Cardiac muscle cell (in vitro differentiated cells and primary cell): ENCODE data around the gene NFASC. TPM values are rescaled to one million over a fixed set of nuclear protein-coding genes. Genes with fewer than 3 reads are reported as not detected.

ENCODE experiments used
- DNase-seq, 2 donors: peaks; one replicate each; pipeline versions ENCODE4 v3.0.0 to v3.0.0-alpha.2; 2010 to 2017; ENCODE audit warnings: low read depth in 1 of 2, low spot score in 1 of 2
- H3K27ac ChIP-seq: fragments of 200-600 bp; sonication (generic); 2 replicates; pipeline ENCODE4 v1.5.1; 2016
- H3K27me3 ChIP-seq: fragments of 200-600 bp; sonication (generic); 2 replicates; pipeline ENCODE4 v1.6.0; 2016; ENCODE audit warnings: control low read depth
- H3K36me3 ChIP-seq: fragments of 200-600 bp; sonication (generic); 2 replicates; pipeline ENCODE4 v1.5.1; 2016; ENCODE audit warnings: control low read depth
- H3K4me1 ChIP-seq: fragments of 200-600 bp; sonication (generic); 2 replicates; pipeline ENCODE4 v1.8.1; 2017; ENCODE audit warnings: low read depth, mild to moderate bottlenecking, mixed run types
- H3K4me3 ChIP-seq: fragments of 200-600 bp; sonication (generic); 2 replicates; pipeline ENCODE4 v1.5.1; 2016; ENCODE audit warnings: mild to moderate bottlenecking
- H3K9me3 ChIP-seq: fragments of 200-600 bp; sonication (generic); 2 replicates; pipeline ENCODE4 v1.5.1; 2017; ENCODE audit warnings: low read depth, mild to moderate bottlenecking, control low read depth
- polyA plus RNA-seq: library from polyadenylated mRNA; unstranded; fragments of >200 nt; fragmentation: Nextera tagmentation; extraction: Ambion mirVana; gene quantifications from 2 replicates; pipeline ENCODE4 v1.2.1, GENCODE V29; 2016
- total RNA-seq: library from RNA; depleted of rRNA; stranded (reverse); fragments of >200 nt; gene quantifications from 2 replicates; pipeline ENCODE4 v1.2.3, GENCODE V29; 2016
- TF ChIP-seq, protein P1 (sequence below): IDR thresholded peaks from 2 replicates; pipeline ENCODE4 v1.5.1; 2012; ENCODE audit warnings: low read depth, mild to moderate bottlenecking, low read length

The NFASC gene
- total and polyA plus RNA-seq, 2 experiments from 2014 or later: 0.63 TPM; not detected in 1

DNA sequence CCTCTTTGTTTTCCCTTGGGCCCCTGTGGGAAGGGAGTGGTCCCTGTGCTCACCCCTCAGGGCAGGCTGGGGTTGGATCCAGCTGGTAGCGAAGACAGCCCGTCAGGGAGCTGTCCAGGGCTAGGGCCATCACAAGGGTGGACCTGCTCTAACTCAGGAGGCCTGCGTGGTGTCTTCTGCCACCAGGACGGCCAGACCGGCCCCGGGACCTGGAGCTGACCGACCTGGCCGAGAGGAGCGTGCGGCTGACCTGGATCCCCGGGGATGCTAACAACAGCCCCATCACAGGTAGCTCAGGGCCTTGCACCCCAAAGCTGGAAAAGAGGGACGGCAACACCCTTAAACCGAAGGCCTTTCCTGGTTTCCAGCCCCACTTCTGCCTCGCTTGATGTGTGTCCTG, 108.1 kb downstream of the NFASC start:
- no peaks in the 10 kb centered on the region for H3K36me3 ChIP-seq
- TF ChIP-seq, protein P1, sequence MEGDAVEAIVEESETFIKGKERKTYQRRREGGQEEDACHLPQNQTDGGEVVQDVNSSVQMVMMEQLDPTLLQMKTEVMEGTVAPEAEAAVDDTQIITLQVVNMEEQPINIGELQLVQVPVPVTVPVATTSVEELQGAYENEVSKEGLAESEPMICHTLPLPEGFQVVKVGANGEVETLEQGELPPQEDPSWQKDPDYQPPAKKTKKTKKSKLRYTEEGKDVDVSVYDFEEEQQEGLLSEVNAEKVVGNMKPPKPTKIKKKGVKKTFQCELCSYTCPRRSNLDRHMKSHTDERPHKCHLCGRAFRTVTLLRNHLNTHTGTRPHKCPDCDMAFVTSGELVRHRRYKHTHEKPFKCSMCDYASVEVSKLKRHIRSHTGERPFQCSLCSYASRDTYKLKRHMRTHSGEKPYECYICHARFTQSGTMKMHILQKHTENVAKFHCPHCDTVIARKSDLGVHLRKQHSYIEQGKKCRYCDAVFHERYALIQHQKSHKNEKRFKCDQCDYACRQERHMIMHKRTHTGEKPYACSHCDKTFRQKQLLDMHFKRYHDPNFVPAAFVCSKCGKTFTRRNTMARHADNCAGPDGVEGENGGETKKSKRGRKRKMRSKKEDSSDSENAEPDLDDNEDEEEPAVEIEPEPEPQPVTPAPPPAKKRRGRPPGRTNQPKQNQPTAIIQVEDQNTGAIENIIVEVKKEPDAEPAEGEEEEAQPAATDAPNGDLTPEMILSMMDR: no peak
- no peaks in the 10 kb centered on the region for H3K4me1 ChIP-seq
- peaks cover 9% of the 10 kb centered on the region for H3K27me3 ChIP-seq
- H3K9me3 ChIP-seq: no peaks in the 10 kb centered on the region
- H3K27ac ChIP-seq: no peak overlapping the region
- no peak overlapping the region for H3K4me3 ChIP-seq
- no peak for DNase-seq

DNA sequence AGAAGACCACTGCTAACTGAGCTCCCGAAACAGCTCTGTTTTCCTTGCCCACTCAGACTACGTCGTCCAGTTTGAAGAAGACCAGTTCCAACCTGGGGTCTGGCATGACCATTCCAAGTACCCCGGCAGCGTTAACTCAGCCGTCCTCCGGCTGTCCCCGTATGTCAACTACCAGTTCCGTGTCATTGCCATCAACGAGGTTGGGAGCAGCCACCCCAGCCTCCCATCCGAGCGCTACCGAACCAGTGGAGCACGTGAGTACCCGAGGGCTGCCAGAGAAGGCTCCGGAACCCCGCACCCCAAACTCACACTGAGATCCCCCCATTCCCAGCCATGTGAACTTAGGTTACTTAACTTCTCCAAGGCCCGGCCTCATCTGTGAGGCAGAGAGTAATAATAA, 108.6 kb downstream of the NFASC start:
- peaks cover 6% of the 10 kb centered on the region for H3K27me3 ChIP-seq
- no peaks in the 10 kb centered on the region for H3K36me3 ChIP-seq
- H3K27ac ChIP-seq: no peak overlapping the region
- DNase-seq: no peak
- no peaks in the 10 kb centered on the region for H3K4me1 ChIP-seq
- no peak overlapping the region for H3K4me3 ChIP-seq
- H3K9me3 ChIP-seq: no peaks in the 10 kb centered on the region
- TF ChIP-seq, protein P1: no peak

DNA sequence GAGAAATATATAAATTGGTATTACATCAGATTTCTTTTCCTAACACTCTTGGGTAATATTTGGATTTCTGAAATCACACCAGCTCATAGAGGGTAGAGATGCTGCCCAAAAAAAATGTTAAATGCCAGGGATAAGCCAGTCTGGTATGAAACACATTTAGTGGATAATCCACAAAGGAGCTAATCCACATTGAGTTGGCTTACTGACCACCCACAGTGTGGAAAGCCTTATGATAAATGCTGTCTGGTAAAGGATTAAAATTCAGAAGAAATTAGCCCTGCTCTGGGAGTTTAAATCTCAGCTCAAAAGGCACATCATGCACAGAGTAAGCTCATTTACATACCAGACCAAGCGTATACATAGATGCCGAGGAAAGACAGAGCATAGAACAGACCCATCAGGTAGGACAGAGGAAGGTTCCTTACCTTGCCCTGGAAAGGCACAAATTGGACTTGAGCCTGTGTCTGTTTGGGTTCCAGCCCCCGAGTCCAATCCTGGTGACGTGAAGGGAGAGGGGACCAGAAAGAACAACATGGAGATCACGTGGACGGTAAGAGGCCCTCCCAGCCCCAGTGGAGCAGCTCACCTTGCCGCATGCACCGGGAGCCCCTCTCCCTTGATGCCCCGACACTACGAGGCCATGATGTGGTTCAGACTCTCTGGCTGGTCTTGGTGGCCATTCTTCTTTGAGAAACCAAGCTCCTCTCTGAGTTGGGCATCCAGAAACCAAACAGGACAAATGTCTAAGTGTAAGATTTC, 109.4 kb downstream of the NFASC start:
- Histone ChIP-seq H3K27ac (no peak overlapping the region), H3K4me1 (no peaks in the 10 kb centered on the region), H3K9me3 (no peaks in the 10 kb centered on the region), H3K36me3 (no peaks in the 10 kb centered on the region), H3K27me3 (peaks cover 6% of the 10 kb centered on the region), H3K4me3 (no peak overlapping the region)
- no peak for DNase-seq
- TF ChIP-seq, protein P1: no peak

DNA sequence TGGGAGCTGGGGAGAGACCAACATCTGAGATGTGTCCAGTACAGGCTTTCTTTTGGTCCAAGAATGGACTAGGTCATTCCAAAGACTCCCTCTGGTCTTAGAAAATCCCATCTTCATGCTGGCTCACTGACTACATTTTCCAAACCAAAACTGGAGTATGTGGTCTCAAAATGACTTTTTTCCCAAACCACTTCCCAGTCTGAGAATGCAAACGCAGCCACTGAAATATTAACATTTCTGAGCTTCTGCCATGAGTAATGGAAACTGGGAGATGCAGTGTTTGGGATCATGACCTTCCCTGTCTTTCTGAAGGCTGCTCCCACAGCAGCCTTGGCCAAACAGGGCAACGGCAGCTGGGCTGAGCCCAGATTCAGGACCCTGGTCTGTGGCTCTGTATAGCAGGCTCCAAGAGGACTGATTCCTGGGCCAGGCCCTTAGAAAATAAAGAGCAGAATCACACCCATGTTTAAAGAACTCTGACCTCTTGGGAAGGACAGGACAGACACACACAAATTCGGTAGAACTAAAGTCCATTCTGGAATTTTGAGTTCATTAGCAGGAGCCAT, 110.3 kb downstream of the NFASC start:
- TF ChIP-seq, protein P1: no peak
- Histone ChIP-seq H3K36me3 (no peaks in the 10 kb centered on the region), H3K9me3 (no peaks in the 10 kb centered on the region), H3K27me3 (peaks cover 6% of the 10 kb centered on the region), H3K27ac (no peak overlapping the region), H3K4me3 (no peak overlapping the region), H3K4me1 (no peaks in the 10 kb centered on the region)
- DNase-seq: no peak

DNA sequence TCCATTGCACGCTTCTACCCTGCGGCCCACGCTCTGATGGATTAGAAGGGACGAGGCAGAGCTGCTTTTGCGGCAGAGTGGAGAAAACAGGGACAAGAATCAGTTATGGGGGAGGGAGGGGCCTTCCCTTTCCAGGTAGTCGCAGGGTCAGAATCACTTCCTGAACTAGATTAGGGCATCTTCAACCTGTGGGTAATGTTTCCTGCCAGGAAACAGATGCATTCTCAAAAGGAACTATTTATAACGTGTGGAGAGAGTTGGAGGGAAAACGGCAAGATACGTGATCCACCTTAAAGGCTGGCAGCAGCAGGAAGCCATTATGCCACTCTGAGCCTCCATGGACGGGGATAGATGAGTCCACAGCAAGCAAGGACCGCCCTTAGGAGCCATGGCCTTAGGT, 112.5 kb downstream of the NFASC start:
- Histone ChIP-seq H3K27me3 (peaks cover 6% of the 10 kb centered on the region), H3K36me3 (no peaks in the 10 kb centered on the region), H3K4me1 (no peaks in the 10 kb centered on the region), H3K9me3 (no peaks in the 10 kb centered on the region), H3K4me3 (no peak overlapping the region), H3K27ac (no peak overlapping the region)
- TF ChIP-seq, protein P1: no peak
- no peak for DNase-seq
